Limb (tissue), 2 donors: Measurements from ENCODE around the gene PKN2.
"Not testable (repeated sequence)": the region's sequence is repeated elsewhere in the genome, so short reads cannot be mapped to it uniquely, and the experiment has no call there.

Experiments
- DNase-seq, 2 donors: peaks; one replicate each; pipeline ENCODE4 v3.0.0-alpha.2; 2016; ENCODE audit errors: extremely low spot score in 2 of 2

PKN2 gene

DNA sequence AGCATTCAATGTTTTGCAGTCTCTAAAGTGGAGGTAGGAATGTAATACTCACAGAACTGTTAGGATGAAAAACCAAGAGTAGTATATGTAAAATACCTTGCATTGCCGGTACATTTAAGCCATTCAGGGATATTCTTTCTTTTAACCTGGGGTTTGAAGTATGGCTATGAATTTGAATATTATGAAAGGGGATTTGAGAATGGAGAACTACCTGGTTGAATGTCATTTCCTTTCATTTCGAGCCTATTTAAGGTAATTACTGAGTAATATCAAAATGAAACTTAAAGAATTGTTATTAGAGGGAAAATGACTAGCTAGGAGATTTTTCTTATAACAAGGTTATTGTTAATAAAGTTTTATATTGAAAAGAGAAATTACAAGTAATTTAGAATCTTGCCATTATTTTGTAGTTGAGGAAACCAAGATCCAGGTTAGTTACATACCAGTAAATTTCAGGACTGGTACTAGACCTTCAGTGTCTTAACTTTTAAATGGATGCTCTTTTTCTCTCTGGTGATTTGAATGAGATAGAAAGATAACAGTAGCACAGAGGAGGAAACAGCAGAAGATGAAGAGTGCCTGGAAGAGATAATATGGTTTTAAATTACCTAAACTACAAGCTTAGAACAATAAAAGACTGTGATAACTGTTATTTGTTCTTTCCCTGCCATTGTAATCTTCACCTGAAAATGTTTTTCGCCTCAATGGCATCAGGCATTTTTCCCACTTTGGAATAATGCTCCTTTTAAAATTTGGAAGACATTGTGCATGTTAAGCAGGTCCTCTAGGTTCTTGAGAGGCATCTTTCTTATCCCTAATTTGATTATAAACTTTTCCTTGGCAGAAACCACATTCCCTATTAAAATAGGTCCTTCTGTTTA lies 103.2 kb downstream of the PKN2 start:
- DNase-seq = no peak

DNA sequence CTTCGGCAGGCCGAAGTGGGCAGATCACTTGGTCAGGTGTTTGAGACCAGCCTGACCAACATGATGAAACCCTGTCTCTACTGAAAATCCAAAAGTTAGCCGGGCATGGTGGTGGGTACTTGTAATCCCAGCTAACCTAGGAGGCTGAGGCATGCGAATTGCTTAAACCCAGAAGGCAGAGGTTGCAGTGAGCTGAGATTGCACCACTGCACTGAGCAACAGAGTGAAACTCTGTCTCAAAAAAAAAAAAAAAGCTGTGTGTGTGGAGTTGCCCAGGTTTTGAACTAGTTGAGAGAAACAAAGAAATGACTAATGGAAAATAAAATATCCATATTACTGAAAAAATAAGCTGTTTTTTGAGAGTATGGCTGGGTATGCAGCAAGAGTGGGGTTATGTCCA lies 107.1 kb downstream of the PKN2 start:
- no peak for DNase-seq

- no peak for DNase-seq
Observed at GRCh38 chr1:88799491-88799890, 115.4 kb downstream of the PKN2 start.

DNA sequence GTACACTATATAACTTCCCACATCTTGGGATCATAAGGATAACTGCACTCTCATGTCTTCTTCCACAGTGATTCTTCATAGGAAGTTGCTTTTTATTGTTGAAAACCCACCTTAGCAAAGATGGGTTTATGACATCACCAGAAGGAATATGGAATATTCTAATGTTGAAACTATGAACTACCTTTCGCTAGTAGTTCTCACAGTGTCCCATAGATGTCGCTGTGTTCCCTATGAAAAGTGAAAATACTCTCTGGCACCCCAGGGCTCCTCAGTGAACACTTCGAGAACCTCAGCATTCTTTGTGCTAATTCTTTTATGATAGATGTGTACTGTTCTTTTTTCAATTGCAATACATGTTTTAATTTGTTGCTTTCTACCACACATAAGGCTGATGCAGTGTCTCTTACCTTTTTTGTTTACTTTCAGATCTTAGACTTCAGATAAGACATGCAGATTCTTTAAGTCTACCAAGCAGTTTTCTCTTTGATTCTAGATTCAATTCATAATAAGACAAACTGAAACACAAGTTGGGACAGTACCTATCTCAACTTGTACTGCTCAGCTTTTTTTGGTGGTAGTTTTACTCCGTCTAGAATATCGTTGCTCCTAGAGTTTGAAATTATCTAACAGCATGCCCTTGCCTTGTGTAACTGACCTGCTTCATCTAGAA lies 116.4 kb downstream of the PKN2 start:
- DNase-seq = peak in 1 of 2 donors; percentile 7

DNA sequence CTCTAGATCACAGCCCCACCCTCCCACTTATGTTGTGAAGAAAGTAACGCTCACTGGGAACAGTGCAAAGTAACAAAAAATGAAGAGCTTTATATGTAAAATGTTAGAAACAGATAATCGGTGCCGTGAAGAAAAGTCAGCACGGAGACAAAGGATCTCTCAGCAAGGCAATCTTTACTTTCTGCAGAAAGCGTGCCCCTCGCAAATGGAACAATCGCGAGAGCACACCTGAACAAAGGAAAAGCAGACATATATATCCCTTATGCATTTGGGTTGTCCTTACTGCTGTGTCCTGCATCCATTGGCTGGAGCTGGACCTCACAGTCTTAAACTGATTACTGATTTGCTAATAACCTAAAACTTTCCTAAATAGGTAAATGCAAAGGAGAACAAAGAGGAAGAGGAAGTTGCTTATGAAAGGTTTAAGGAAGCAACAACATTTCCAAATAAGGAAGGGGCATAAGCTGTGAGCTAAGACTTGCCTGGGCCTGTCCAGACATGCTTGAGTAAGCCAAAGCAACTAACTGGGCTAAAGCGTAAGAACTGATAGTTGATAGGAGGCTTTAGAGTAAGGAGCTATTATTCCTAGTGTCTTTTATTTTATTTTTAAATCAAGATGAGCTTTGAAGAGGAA lies 117.6 kb downstream of the PKN2 start:
- DNase-seq = no peak

GRCh38 chr1:88802404-88802803 lies 118.3 kb downstream of the PKN2 start:
- no peak for DNase-seq

- DNase-seq = no peak
Observed at GRCh38 chr1:88802950-88803349, 118.9 kb downstream of the PKN2 start.

DNA sequence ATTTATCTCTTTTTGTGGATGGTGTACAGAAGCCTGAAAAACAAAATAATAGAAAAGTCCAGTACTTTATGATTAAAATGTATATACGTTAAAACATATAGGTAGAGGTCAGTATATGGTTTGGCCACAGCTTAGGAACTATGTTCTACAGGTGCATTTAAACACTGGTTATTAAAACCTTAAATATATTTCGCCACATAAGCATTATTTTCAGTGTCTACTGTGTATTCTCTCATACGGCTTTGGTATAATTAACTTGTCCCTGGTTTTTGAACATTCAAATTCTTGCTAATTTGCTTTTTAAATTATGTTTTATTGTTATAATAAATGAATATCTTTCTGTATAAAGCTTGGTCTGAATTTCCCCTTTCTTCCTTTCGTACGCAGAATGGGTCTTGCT lies 119.4 kb downstream of the PKN2 start:
- no peak for DNase-seq

DNA sequence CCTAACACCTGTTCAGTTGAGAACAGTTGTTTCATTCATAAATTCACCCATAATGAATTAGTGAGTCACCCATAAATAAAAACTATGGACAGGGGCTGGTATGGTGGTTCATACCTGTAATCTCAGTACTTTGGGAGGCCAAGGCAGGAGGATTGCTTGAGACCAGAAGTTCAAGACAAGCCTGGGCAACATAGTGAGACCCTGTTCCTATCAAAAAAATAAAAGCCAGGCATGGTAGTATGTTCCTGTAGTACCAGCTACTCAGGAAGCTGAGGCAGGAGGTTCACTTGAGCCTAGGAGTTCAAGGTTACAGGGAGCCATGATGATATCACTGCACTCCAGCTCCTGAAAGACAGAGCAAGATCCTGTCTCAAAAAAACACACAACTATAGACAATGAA lies 128.3 kb downstream of the PKN2 start:
- no peak for DNase-seq

DNA sequence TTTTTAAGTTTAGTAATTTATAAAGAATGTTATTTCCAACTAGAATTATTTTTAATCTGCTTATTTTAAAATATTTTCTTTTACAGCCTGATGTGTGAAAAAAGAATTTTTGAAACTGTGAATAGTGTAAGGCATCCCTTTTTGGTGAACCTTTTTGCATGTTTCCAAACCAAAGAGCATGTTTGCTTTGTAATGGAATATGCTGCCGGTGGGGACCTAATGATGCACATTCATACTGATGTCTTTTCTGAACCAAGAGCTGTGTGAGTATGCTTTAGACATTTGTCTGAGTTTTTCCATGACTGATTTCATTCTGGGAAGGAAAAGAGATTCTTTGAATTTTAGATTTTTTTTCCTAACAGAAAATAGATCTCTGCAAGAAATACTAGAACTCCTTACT lies 129.4 kb downstream of the PKN2 start:
- no peak for DNase-seq

DNA sequence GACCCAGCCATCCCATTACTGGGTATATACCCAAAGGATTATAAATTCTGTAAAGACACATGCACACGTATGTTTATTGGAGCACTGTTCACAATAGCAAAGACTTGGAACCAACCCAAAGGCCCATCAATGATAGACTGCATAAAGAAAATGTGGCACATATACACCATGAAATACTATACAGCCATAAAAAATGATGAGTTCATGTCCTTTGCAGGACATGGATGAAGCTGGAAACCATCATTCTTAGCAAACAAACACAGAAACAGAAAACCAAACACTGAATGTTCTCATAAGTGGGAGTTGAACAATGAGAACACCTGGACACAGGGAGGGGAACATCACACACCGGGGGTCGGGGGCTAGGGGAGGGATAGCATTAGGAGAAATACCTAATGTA lies 135.6 kb downstream of the PKN2 start:
- DNase-seq = not testable (repeated sequence)

DNA sequence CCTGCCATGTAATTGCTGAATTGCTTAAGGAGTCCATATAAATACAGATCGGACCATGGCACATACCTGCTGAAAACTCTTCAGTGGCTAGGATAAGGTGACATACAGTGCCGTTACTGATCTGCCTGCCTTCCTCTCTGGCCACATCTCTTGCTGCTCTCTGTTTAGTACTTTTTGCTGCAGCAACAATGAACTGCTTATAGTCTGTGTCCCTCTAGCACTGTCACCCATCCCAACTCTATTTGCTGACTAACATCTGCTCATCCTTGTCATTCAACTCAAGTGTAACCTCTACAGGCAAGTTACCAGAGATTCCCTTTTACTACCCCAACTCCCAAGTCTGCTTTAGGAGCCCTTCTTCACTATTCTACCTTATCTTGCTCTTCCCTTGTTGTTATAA lies 141.6 kb downstream of the PKN2 start:
- DNase-seq = no peak

DNA sequence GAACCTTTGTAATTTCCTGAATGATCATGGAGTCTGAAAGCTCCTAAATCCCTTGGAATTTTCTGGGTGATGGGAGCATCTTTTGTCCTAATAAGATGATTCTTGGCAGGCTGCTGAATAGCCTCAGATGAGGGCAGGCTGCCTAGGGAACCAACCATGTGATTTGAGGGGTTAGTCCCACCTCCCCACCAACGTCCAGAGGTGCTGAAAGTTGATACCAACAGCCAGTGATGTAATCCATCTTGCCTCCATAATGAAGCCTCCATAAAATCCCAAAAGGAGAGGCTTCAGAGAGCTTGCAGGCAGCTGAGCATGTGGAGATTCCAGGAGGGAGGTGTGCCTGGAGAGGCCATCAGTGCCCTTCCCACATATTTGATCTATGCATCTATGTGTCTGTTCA lies 163.6 kb downstream of the PKN2 start:
- no peak for DNase-seq

- no peak for DNase-seq
Observed at GRCh38 chr1:88851303-88852063, 167.4 kb downstream of the PKN2 start.

- no peak for DNase-seq
Observed at GRCh38 chr1:88867743-88868521, 183.9 kb downstream of the PKN2 start.

- not testable (repeated sequence) for DNase-seq
Observed at GRCh38 chr1:88869644-88870043, 185.6 kb downstream of the PKN2 start.

DNA sequence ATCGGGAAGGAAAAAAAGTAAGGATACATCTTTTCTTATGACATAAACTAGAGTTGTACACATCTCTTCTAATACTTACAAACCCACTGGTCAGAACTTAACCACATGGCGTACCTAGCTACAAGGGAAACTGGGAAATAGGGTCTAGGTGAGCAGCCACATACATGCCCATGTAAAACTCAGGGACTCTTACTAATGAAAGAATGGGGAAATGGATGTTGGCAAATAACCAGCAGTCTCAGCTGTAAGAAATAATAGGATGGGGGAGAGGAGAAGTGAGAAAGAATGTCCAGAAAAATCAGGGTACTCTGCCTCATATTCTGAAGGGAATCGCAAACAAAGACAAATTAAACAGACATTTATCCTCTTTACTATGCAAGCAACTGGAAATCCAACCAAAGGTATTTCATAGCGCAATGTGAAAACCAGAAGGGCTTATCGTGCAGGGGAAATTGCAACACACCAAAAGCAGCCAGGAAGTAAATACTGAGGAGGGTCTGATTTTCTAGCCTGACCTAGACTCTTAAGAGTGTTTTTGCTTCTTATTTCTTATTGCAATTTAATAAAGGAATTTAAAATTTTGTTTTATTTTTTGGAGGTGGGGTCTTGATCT lies 189.8 kb downstream of the PKN2 start:
- no peak for DNase-seq

GRCh38 chr1:88875595-88875994 lies 191.5 kb downstream of the PKN2 start:
- DNase-seq = no peak

DNA sequence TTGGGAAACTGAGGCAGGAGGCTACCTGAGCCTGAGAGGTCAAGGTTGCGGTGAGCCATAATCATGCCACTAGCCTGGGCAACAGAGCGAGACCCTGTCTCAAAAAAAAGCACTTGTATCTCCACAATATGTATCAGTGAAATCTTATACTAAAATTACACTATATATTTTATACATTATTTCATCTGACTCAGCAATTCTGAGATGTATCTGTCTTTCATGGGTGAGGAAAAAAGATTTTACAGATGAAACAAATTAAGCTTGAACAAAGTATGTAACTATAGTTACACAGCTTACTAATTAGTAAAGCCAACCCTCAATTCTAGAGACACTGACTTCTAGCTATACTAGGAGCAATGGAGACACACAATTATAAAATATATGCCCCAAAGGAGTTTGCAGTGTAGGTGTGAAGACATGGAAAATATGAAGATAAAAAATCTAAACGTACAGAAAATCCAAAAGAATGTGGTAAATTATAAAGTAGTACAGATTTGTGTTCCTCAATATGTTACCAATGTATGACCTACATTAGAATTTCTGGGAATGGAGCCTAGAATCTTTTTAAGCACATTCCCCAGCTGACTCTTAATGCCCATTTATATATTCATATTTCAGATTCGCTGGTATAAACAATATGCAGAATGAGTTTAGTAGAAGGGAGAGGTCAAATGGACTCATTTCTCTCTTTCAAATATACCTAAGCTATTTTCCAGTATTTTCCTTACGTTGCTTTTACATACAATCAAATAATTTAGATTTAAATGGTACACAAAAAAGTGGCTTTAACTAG lies 192.7 kb downstream of the PKN2 start:
- peak in 1 of 2 donors; percentile 49 for DNase-seq

- peak in 1 of 2 donors; percentile 59 for DNase-seq
Observed at GRCh38 chr1:88877382-88877825, 193.3 kb downstream of the PKN2 start.
